Mesenchymal stem cell (in vitro differentiated cells and primary cell): ENCODE measurements around the gene SLC41A3.
"Not testable (repeated sequence)": the region's sequence is repeated elsewhere in the genome, so short reads cannot be mapped to it uniquely, and the experiment has no call there.

Experiments used
- DNase-seq: peaks from one replicate; pipeline ENCODE4 v3.0.0-alpha.2; 2013
- H2AFZ ChIP-seq: one replicate; pipeline ENCODE4 v1.6.1; 2013; ENCODE audit warnings: low read depth, mild to moderate bottlenecking, control low read depth, inconsistent platforms, low read length, moderate library complexity
- H2AK5ac ChIP-seq: 2 replicates; pipeline ENCODE4 v1.6.1; 2013; ENCODE audit warnings: low read length, moderate library complexity, mild to moderate bottlenecking, inconsistent platforms; ENCODE audit not compliant: severe bottlenecking
- H2BK120ac ChIP-seq: one replicate; pipeline ENCODE4 v1.6.1; 2013; ENCODE audit warnings: low read depth, mild to moderate bottlenecking, inconsistent platforms, low read length, moderate library complexity
- H2BK12ac ChIP-seq, 2 experiments: one replicate each; pipeline ENCODE4 v1.6.1; 2013; ENCODE audit warnings: inconsistent platforms in 2 of 2, low read length in 2 of 2, mild to moderate bottlenecking in 2 of 2, moderate library complexity in 2 of 2, control low read depth in 1 of 2
- H2BK15ac ChIP-seq: one replicate; pipeline ENCODE4 v1.6.1; 2013; ENCODE audit warnings: mild to moderate bottlenecking, low read depth, inconsistent platforms; ENCODE audit not compliant: poor library complexity, severe bottlenecking
- H2BK5ac ChIP-seq: 2 replicates; pipeline ENCODE4 v1.6.1; 2013; ENCODE audit warnings: low read depth, mild to moderate bottlenecking, low read length, control low read depth, inconsistent platforms; ENCODE audit not compliant: poor library complexity, severe bottlenecking
- H3K14ac ChIP-seq, 2 experiments: one replicate each; pipeline ENCODE4 v1.6.1; 2013; ENCODE audit warnings: inconsistent platforms in 2 of 2, low read length in 2 of 2, control low read depth in 1 of 2, mild to moderate bottlenecking in 1 of 2, moderate library complexity in 1 of 2
- H3K18ac ChIP-seq, 2 experiments: one replicate each; pipeline ENCODE4 v1.6.1; 2013; ENCODE audit warnings: inconsistent platforms in 2 of 2, low read length in 2 of 2, control low read depth in 1 of 2, low read depth in 1 of 2, mild to moderate bottlenecking in 1 of 2
- H3K23ac ChIP-seq, 2 experiments: one replicate each; pipeline ENCODE4 v1.6.1; 2013; ENCODE audit warnings: inconsistent platforms in 2 of 2, low read length in 2 of 2, mild to moderate bottlenecking in 2 of 2, moderate library complexity in 2 of 2, control low read depth in 1 of 2
- H3K27ac ChIP-seq: 2 replicates; pipeline ENCODE4 v1.5.1; 2013; ENCODE audit warnings: mild to moderate bottlenecking, moderate library complexity, low read length, control low read depth, inconsistent platforms; ENCODE audit not compliant: poor library complexity, severe bottlenecking
- H3K27me3 ChIP-seq, 2 experiments: 2 replicates each; pipeline versions ENCODE4 v1.6.1 to v1.7.0; 2013; ENCODE audit warnings: low read length in 2 of 2, mild to moderate bottlenecking in 2 of 2, moderate library complexity in 2 of 2, control low read depth in 1 of 2, inconsistent platforms in 1 of 2; ENCODE audit not compliant: control insufficient read depth in 1 of 2, insufficient read depth in 1 of 2
- H3K36me3 ChIP-seq, 2 experiments: 2 replicates each; pipeline versions ENCODE4 v1.6.1 to v1.7.0; 2013; ENCODE audit warnings: low read length in 2 of 2, control low read depth in 1 of 2, inconsistent platforms in 1 of 2, low read depth in 1 of 2, mild to moderate bottlenecking in 1 of 2; ENCODE audit not compliant: insufficient read depth in 2 of 2, control insufficient read depth in 1 of 2
- H3K4ac ChIP-seq, 2 experiments: one replicate each; pipeline ENCODE4 v1.6.1; 2013; ENCODE audit warnings: inconsistent platforms in 2 of 2, low read length in 2 of 2, mild to moderate bottlenecking in 2 of 2, moderate library complexity in 2 of 2, control low read depth in 1 of 2, low read depth in 1 of 2
- H3K4me1 ChIP-seq: 2 replicates; pipeline ENCODE4 v1.6.1; 2013; ENCODE audit warnings: low read depth, low read length, control low read depth; ENCODE audit not compliant: control insufficient read depth, insufficient read depth
- H3K4me2 ChIP-seq: 2 replicates; pipeline ENCODE4 v1.6.1; 2013; ENCODE audit warnings: low read length, mild to moderate bottlenecking, inconsistent platforms; ENCODE audit not compliant: poor library complexity, severe bottlenecking
- H3K4me3 ChIP-seq, 2 experiments: 2 replicates each; pipeline versions ENCODE4 v1.5.1 to v1.7.0; 2013; ENCODE audit warnings: low read length in 2 of 2, mild to moderate bottlenecking in 2 of 2, control low read depth in 1 of 2, low read depth in 1 of 2; ENCODE audit not compliant: insufficient read depth in 1 of 2
- H3K79me1 ChIP-seq: replicated peaks from 2 replicates; pipeline ENCODE4 v1.6.1; 2013; ENCODE audit warnings: mild to moderate bottlenecking, control low read depth, low read length, inconsistent platforms; ENCODE audit not compliant: poor library complexity, severe bottlenecking
- H3K9ac ChIP-seq: 2 replicates; pipeline ENCODE4 v1.7.0; 2013; ENCODE audit warnings: mild to moderate bottlenecking, low read length, moderate library complexity
- H3K9me3 ChIP-seq: 2 replicates; pipeline ENCODE4 v1.7.0; 2013; ENCODE audit warnings: mild to moderate bottlenecking, low read length; ENCODE audit not compliant: control insufficient read depth
- H4K8ac ChIP-seq: one replicate; pipeline ENCODE4 v1.6.1; 2013; ENCODE audit warnings: inconsistent platforms, mild to moderate bottlenecking, low read length, moderate library complexity
- H4K91ac ChIP-seq: one replicate; pipeline ENCODE4 v1.6.1; 2013; ENCODE audit warnings: mild to moderate bottlenecking, low read length, inconsistent platforms
- WGBS: methylation state at CpG from one replicate; pipeline ENCODE4 v1.1.7; 2013; ENCODE audit warnings: mixed read lengths; 5-methylcytosine and 5-hydroxymethylcytosine counted together

SLC41A3 gene

DNA sequence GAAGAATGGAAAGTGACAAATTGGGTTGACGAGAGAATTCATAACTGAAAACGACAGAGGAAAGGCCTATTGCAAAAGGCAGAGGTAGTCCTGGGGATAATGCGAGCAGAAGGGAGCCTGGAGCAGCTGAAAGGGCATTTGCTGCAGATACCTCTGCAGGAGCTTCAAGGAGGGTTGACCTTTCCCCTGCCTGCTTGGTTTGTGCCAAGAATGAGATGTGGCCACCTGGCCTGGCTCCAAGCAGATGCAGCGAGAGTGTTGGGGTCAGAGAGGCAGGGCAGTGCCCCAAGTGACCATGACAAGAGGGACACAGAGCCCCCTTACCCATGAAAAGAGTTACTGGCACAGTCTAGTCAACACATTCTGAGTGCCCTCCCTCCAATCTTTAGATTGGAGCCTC is 43.5 kb downstream of the SLC41A3 start:
- H3K23ac ChIP-seq: no peak overlapping the region
- no peak overlapping the region for H4K91ac ChIP-seq
- H3K4me1 ChIP-seq: no peaks in the 10 kb centered on the region
- H3K79me1 ChIP-seq: peaks cover 2% of the 10 kb centered on the region
- no peak overlapping the region for H2BK120ac ChIP-seq
- no peaks in the 10 kb centered on the region for H3K9me3 ChIP-seq
- H2BK5ac ChIP-seq: no peak overlapping the region
- no peak overlapping the region for H3K4ac ChIP-seq
- H3K14ac ChIP-seq: no peak overlapping the region
- no peak overlapping the region for H3K27ac ChIP-seq
- H3K9ac ChIP-seq: no peak overlapping the region
- no peak overlapping the region for H3K18ac ChIP-seq
- no peak overlapping the region for H2AK5ac ChIP-seq
- H2BK15ac ChIP-seq: no peak overlapping the region
- H3K36me3 ChIP-seq: no peaks in the 10 kb centered on the region
- H3K4me3 ChIP-seq: no peak overlapping the region
- WGBS: 79% methylated on average over 4 of the region's 4 CpGs
- no peak overlapping the region for H3K4me2 ChIP-seq
- no peak for DNase-seq
- no peaks in the 10 kb centered on the region for H3K27me3 ChIP-seq
- no peak overlapping the region for H2AFZ ChIP-seq
- H4K8ac ChIP-seq: no peak overlapping the region
- no peak overlapping the region for H2BK12ac ChIP-seq

DNA sequence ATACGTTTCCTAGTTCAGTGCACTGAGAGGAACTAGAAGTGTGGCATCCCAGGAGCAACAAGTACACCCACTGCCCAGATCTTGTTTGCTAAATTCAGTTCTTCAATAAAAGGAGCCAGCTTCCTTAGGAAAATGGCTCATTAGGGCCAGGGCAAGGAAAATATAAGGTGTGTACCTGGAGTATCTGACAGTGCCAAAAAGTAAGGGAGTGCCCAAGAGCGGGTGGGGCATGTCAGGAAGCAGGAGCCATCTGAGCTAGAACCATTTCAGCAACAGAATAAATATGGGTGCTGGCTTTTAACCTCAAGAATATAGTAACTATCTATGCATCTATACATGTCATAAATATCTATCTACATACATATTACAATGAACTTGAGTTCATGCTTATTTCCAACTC is 44.1 kb downstream of the SLC41A3 start:
- 90% methylated on average over 2 of the region's 2 CpGs for WGBS

DNA sequence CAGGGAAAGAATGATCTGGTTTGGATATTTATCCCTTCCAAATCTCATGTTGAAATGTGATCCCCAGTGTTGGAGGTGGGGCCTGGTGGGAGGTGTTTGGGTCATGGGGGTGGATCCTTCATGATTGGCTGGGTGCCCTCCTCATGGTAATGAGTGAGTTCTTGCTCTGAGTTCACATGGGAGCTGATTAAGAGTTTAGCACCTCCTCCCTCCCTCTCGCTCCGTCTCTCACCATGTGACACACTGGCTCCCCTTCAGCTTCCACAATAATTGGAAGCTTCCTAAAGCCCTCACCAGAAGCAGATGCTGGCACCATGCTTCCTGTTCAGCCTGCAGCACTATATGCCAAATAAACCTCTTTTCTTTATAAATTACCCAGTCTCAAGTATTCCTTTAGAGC is 45.1 kb downstream of the SLC41A3 start:
- H2AFZ ChIP-seq, H3K27ac ChIP-seq, H3K79me1 ChIP-seq, H3K18ac ChIP-seq, DNase-seq, H2BK15ac ChIP-seq, H3K23ac ChIP-seq, H2BK120ac ChIP-seq, H2BK5ac ChIP-seq, H3K4ac ChIP-seq, H3K4me3 ChIP-seq, H3K4me1 ChIP-seq, H2AK5ac ChIP-seq, H3K9ac ChIP-seq, H3K9me3 ChIP-seq, H3K14ac ChIP-seq, H3K4me2 ChIP-seq, H2BK12ac ChIP-seq, H4K8ac ChIP-seq, H4K91ac ChIP-seq, H3K36me3 ChIP-seq, H3K27me3 ChIP-seq: not testable (repeated sequence)
- WGBS: 97% methylated on average over 2 of the region's 2 CpGs

More for the DNA sequence above, 44.1 kb downstream of the SLC41A3 start:
- H4K91ac ChIP-seq: no peak overlapping the region
- no peak overlapping the region for H3K27ac ChIP-seq
- H3K9me3 ChIP-seq: no peaks in the 10 kb centered on the region
- H2AK5ac ChIP-seq: no peak overlapping the region
- H3K4me3 ChIP-seq: no peak overlapping the region
- no peak overlapping the region for H3K14ac ChIP-seq
- H2BK12ac ChIP-seq: no peak overlapping the region
- no peak overlapping the region for H3K4me2 ChIP-seq
- H2AFZ ChIP-seq: no peak overlapping the region
- no peak overlapping the region for H3K9ac ChIP-seq
- no peak overlapping the region for H2BK5ac ChIP-seq
- no peak for DNase-seq
- no peak overlapping the region for H3K4ac ChIP-seq
- H3K79me1 ChIP-seq: peaks cover 2% of the 10 kb centered on the region
- no peak overlapping the region for H2BK120ac ChIP-seq
- no peak overlapping the region for H3K23ac ChIP-seq
- peaks cover 0 to 4% of the 10 kb centered on the region in 2 experiments for H3K36me3 ChIP-seq
- no peak overlapping the region for H3K18ac ChIP-seq
- no peak overlapping the region for H4K8ac ChIP-seq
- H3K27me3 ChIP-seq: no peaks in the 10 kb centered on the region
- peaks cover under 1% of the 10 kb centered on the region for H3K4me1 ChIP-seq
- H2BK15ac ChIP-seq: no peak overlapping the region

DNA sequence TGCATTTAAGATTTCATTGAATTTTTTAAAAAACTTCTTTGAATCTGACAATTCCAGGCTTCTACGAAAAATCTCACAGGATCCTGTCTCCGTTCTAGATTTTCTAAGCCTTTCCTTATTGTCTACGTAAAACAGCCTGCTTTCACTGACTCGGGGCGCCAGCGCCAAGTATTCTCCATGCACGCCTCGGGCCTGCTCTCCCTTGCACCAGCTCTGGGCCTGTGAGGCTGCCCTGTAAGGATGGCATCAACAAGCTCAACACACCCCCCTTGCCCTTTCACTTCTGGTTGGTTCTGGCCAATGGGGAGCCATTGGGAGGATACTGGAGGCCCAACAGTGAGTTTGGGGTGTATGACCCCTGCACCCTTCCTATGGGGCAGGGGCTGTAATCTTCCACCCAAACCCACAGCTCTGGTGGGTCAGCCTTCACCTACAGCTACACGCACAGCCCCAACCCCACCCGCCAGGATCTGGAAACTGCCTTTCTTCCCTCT is 47.8 kb downstream of the SLC41A3 start:
- DNase-seq: no peak
- Histone ChIP-seq H3K27me3 (no peaks in the 10 kb centered on the region), H2BK15ac (no peak overlapping the region), H3K36me3 (peaks cover 0 to 13% of the 10 kb centered on the region in 2 experiments), H3K4me3 (no peak overlapping the region), H3K4ac (no peak overlapping the region), H3K27ac (no peak overlapping the region), H4K8ac (no peak overlapping the region), H3K9me3 (no peaks in the 10 kb centered on the region), H3K14ac (no peak overlapping the region), H2BK120ac (no peak overlapping the region), H3K4me2 (no peak overlapping the region), H4K91ac (no peak overlapping the region), H3K4me1 (peaks cover 5% of the 10 kb centered on the region), H3K18ac (no peak overlapping the region), H3K9ac (no peak overlapping the region), H2BK12ac (no peak overlapping the region), H2BK5ac (no peak overlapping the region), H3K23ac (no peak overlapping the region), H2AK5ac (no peak overlapping the region), H2AFZ (no peak overlapping the region), H3K79me1 (peaks cover 2% of the 10 kb centered on the region)
- 97% methylated on average over 10 of the region's 10 CpGs for WGBS
